ENCODE data around the gene SUN5.

DNA sequence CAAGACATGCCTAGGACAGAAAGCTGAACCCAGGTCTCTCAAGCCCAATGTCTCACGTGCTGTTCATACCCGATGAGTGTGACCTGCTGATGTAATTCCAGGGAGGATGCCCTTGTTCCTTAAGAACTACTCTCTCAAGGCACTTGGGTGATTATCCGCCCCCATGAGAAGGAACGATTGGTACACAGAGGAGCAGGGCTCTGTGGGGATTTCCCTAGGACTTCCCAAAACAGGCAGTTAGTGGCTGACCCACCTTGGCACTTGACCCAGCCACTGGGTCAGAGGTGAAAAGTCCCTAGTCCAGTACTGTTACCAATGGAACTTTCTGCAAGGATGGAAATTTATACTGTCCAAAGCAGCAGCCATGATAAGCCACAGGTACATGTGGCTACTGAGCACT lies 18.1 kb upstream of the SUN5 start:
- TF ChIP-seq, protein P1, sequence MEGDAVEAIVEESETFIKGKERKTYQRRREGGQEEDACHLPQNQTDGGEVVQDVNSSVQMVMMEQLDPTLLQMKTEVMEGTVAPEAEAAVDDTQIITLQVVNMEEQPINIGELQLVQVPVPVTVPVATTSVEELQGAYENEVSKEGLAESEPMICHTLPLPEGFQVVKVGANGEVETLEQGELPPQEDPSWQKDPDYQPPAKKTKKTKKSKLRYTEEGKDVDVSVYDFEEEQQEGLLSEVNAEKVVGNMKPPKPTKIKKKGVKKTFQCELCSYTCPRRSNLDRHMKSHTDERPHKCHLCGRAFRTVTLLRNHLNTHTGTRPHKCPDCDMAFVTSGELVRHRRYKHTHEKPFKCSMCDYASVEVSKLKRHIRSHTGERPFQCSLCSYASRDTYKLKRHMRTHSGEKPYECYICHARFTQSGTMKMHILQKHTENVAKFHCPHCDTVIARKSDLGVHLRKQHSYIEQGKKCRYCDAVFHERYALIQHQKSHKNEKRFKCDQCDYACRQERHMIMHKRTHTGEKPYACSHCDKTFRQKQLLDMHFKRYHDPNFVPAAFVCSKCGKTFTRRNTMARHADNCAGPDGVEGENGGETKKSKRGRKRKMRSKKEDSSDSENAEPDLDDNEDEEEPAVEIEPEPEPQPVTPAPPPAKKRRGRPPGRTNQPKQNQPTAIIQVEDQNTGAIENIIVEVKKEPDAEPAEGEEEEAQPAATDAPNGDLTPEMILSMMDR (IDR thresholded peaks at IDR 0.05; ENCODE audit: poor library complexity), result no peak
- TF ChIP-seq EZH2phosphoT487 (IDR thresholded peaks at IDR 0.05; ENCODE audit: low read depth, severe bottlenecking, unreplicated experiment) (no peak), EZH2 (IDR thresholded peaks at IDR 0.05; ENCODE audit: borderline replicate concordance) (no peak)

All from hepatocyte (in vitro differentiated cells).